MM.1S (cell line): ENCODE measurements around the gene DDX10.

Source experiments
- DNase-seq: peaks from one replicate; pipeline ENCODE4 v3.0.0-alpha.2; 2015
- H2AFZ ChIP-seq: fragments of 300-600 bp; sonication (generic); 2 replicates; pipeline ENCODE4 v1.6.0; 2016; ENCODE audit warnings: antibody characterized with exemption, low read length
- H3F3A ChIP-seq: fragments of 300-600 bp; sonication (generic); 2 replicates; pipeline ENCODE4 v1.6.1; 2016; ENCODE audit warnings: mild to moderate bottlenecking, antibody characterized with exemption, low read length, moderate library complexity, mixed read lengths; ENCODE audit not compliant: insufficient read depth
- H3K27ac ChIP-seq: fragments of 300-600 bp; sonication (generic); 2 replicates; pipeline ENCODE4 v1.5.1; 2016; ENCODE audit warnings: mild to moderate bottlenecking, low read length
- H3K27me3 ChIP-seq: fragments of 300-600 bp; sonication (generic); replicated peaks from 2 replicates; pipeline ENCODE4 v1.6.0; 2016; ENCODE audit warnings: low read length; ENCODE audit not compliant: insufficient read depth
- H3K36me3 ChIP-seq: fragments of 300-600 bp; sonication (generic); replicated peaks from 2 replicates; pipeline ENCODE4 v1.6.1; 2016; ENCODE audit warnings: mild to moderate bottlenecking, low read length, mixed read lengths; ENCODE audit not compliant: insufficient read depth
- H3K4me1 ChIP-seq: fragments of 300-600 bp; sonication (generic); 2 replicates; pipeline ENCODE4 v1.6.1; 2016; ENCODE audit warnings: low read length, mixed read lengths
- H3K4me2 ChIP-seq: fragments of 300-600 bp; sonication (generic); 2 replicates; pipeline ENCODE4 v1.6.0; 2016; ENCODE audit warnings: low read depth, low read length
- H3K4me3 ChIP-seq: fragments of 300-600 bp; sonication (generic); 2 replicates; pipeline ENCODE4 v1.5.1; 2016; ENCODE audit warnings: low read length, mixed read lengths
- H3K79me2 ChIP-seq: fragments of 300-600 bp; sonication (generic); 2 replicates; pipeline ENCODE4 v1.6.1; 2016; ENCODE audit warnings: mixed run types, low read length, mixed read lengths
- H3K9ac ChIP-seq: fragments of 300-600 bp; sonication (generic); 2 replicates; pipeline ENCODE4 v1.6.1; 2016; ENCODE audit warnings: low read length, mixed read lengths
- H3K9me2 ChIP-seq: fragments of 300-600 bp; sonication (generic); replicated peaks from 2 replicates; pipeline ENCODE4 v1.6.1; 2016; ENCODE audit warnings: mild to moderate bottlenecking, low read length, mixed read lengths; ENCODE audit not compliant: insufficient read depth
- H3K9me3 ChIP-seq: fragments of 300-600 bp; sonication (generic); replicated peaks from 2 replicates; pipeline ENCODE4 v1.6.1; 2016; ENCODE audit warnings: mild to moderate bottlenecking, low read length, mixed read lengths; ENCODE audit not compliant: insufficient read depth
- H4K20me1 ChIP-seq: fragments of 300-600 bp; sonication (generic); 2 replicates; pipeline ENCODE4 v1.6.1; 2016; ENCODE audit warnings: mild to moderate bottlenecking, low read length, moderate library complexity, mixed read lengths; ENCODE audit not compliant: insufficient read depth
- CTCF ChIP-seq: fragments of 300-600 bp; sonication (generic); IDR thresholded peaks from 2 replicates; pipeline ENCODE4 v1.5.1; 2016; ENCODE audit warnings: antibody characterized with exemption, low read length, mixed read lengths
- EZH2 ChIP-seq: fragments of 300-600 bp; sonication (generic); optimal IDR thresholded peaks from 2 replicates; pipeline ENCODE3; 2017; ENCODE audit warnings: low read depth, mild to moderate bottlenecking, antibody characterized with exemption, low read length, mixed read lengths
- EZH2phosphoT487 ChIP-seq: fragments of 300-600 bp; sonication (generic); IDR thresholded peaks from 2 replicates; pipeline ENCODE4 v1.6.1; 2018; ENCODE audit warnings: antibody characterized with exemption, low read length

The DDX10 gene

GRCh38 chr11:108927791-108928545, 263.1 kb downstream of the DDX10 start:
- H4K20me1 ChIP-seq, result no peaks in the 10 kb centered on the region
- TF ChIP-seq EZH2phosphoT487 (no peak), EZH2 (no peak), CTCF (no peak)
- peaks cover 8% of the 10 kb centered on the region; the same call in 1 of the 2 replicates for H3K4me1 ChIP-seq
- H3K9me3 ChIP-seq, result no peaks in the 10 kb centered on the region
- H3K79me2 ChIP-seq, result no peaks in the 10 kb centered on the region
- H3K4me2 ChIP-seq, result no peak overlapping the region
- peak; percentile 24 for DNase-seq
- no peaks in the 10 kb centered on the region for H3K27me3 ChIP-seq
- no peaks in the 10 kb centered on the region for H3K36me3 ChIP-seq
- no peaks in the 10 kb centered on the region for H3K9me2 ChIP-seq
- no peak overlapping the region for H3K9ac ChIP-seq
- no peak overlapping the region for H2AFZ ChIP-seq
- H3F3A ChIP-seq, result no peaks in the 10 kb centered on the region
- H3K4me3 ChIP-seq, result no peak overlapping the region
- H3K27ac ChIP-seq, result no peak overlapping the region

- no peak overlapping the region for H2AFZ ChIP-seq
- H3K4me3 ChIP-seq, result no peak overlapping the region
- H3K36me3 ChIP-seq, result no peaks in the 10 kb centered on the region
- TF ChIP-seq EZH2phosphoT487, result no peak
- no peak for TF ChIP-seq CTCF
- TF ChIP-seq EZH2, result no peak
- no peaks in the 10 kb centered on the region for H3K9me3 ChIP-seq
- H3K27ac ChIP-seq, result no peak overlapping the region
- peaks cover 8% of the 10 kb centered on the region; the same call in 1 of the 2 replicates for H3K4me1 ChIP-seq
- no peak overlapping the region for H3K9ac ChIP-seq
- H3K9me2 ChIP-seq, result no peaks in the 10 kb centered on the region
- no peaks in the 10 kb centered on the region for H3F3A ChIP-seq
- no peaks in the 10 kb centered on the region for H3K27me3 ChIP-seq
- H4K20me1 ChIP-seq, result no peaks in the 10 kb centered on the region
- no peaks in the 10 kb centered on the region for H3K79me2 ChIP-seq
- no peak for DNase-seq
- H3K4me2 ChIP-seq, result no peak overlapping the region
These were observed 264.4 kb downstream of the DDX10 start for GRCh38 chr11:108929241-108929640.

GRCh38 chr11:108931168-108931567, 266.3 kb downstream of the DDX10 start:
- DNase-seq, result no peak
- H3K79me2 ChIP-seq, result no peaks in the 10 kb centered on the region
- H3K9ac ChIP-seq, result no peak overlapping the region
- no peaks in the 10 kb centered on the region for H3K27me3 ChIP-seq
- no peaks in the 10 kb centered on the region for H3K36me3 ChIP-seq
- no peaks in the 10 kb centered on the region for H3K9me2 ChIP-seq
- no peak overlapping the region for H3K4me2 ChIP-seq
- no peak overlapping the region for H3K4me3 ChIP-seq
- no peak overlapping the region for H3K27ac ChIP-seq
- no peaks in the 10 kb centered on the region for H3K9me3 ChIP-seq
- H3F3A ChIP-seq, result no peaks in the 10 kb centered on the region
- TF ChIP-seq EZH2phosphoT487 (no peak), CTCF (no peak), EZH2 (no peak)
- peaks cover 8% of the 10 kb centered on the region; the same call in 1 of the 2 replicates for H3K4me1 ChIP-seq
- no peaks in the 10 kb centered on the region for H4K20me1 ChIP-seq
- H2AFZ ChIP-seq, result no peak overlapping the region
